ENCODE results near the gene CHMP6.

Gene CHMP6

GRCh38 chr17:81032641-81033480, 41.2 kb downstream of the CHMP6 start:
- H3K27ac ChIP-seq = peak overlapping the region; percentile 44; the same call in 1 of the 2 replicates
- no peak for TF ChIP-seq ZFX (IDR thresholded peaks at IDR 0.05; ENCODE audit: borderline replicate concordance)
- TF ChIP-seq CTCF (IDR thresholded peaks at IDR 0.05) = no peak

- TF ChIP-seq ZFX (IDR thresholded peaks at IDR 0.05; ENCODE audit: borderline replicate concordance) = no peak
- TF ChIP-seq CTCF (IDR thresholded peaks at IDR 0.05) = no peak
- H3K27ac ChIP-seq = peak overlapping the region; percentile 44; the same call in 1 of the 2 replicates
Observed at GRCh38 chr17:81033535-81034167, 42.0 kb downstream of the CHMP6 start.

GRCh38 chr17:81034168-81034777, 42.6 kb downstream of the CHMP6 start:
- no peak for TF ChIP-seq CTCF (IDR thresholded peaks at IDR 0.05)
- TF ChIP-seq ZFX (IDR thresholded peaks at IDR 0.05; ENCODE audit: borderline replicate concordance) = no peak

GRCh38 chr17:81034779-81035520, 43.3 kb downstream of the CHMP6 start, which contains the start of gene BAIAP2:
BAIAP2 (plus strand) TSS chr17:81035151; CDS start chr17:81035255, 104 bp downstream.
- no peak for TF ChIP-seq ZFX (IDR thresholded peaks at IDR 0.05; ENCODE audit: borderline replicate concordance)
- peak; percentile 30; the same call in 1 of the 2 replicates for TF ChIP-seq CTCF (IDR thresholded peaks at IDR 0.05)
- H3K27ac ChIP-seq = peak within 1 kb of the TSS; percentile 69

More at GRCh38 chr17:81034168-81034777, 42.6 kb downstream of the CHMP6 start:
- peak overlapping the region; percentile 44 for H3K27ac ChIP-seq

GRCh38 chr17:81035521-81036196, 44.0 kb downstream of the CHMP6 start:
- TF ChIP-seq CTCF (IDR thresholded peaks at IDR 0.05) (no peak), ZFX (IDR thresholded peaks at IDR 0.05; ENCODE audit: borderline replicate concordance) (no peak)
- peak overlapping the region; percentile 69 for H3K27ac ChIP-seq

GRCh38 chr17:81036197-81036941, 44.7 kb downstream of the CHMP6 start:
- peak overlapping the region; percentile 69 for H3K27ac ChIP-seq
- no peak for TF ChIP-seq ZFX (IDR thresholded peaks at IDR 0.05; ENCODE audit: borderline replicate concordance)
- no peak for TF ChIP-seq CTCF (IDR thresholded peaks at IDR 0.05)

All from 22Rv1 (cell line).